A172 (cell line): Measurements from ENCODE around the gene AFF3. TPM values are rescaled to one million over a fixed set of nuclear protein-coding genes. Genes with fewer than 3 reads are reported as not detected.
"Not testable (repeated sequence)": the region's sequence is repeated elsewhere in the genome, so short reads cannot be mapped to it uniquely, and the experiment has no call there.

Experiments
- DNase-seq: peaks from one replicate; pipeline ENCODE4 v3.0.0-alpha.2; 2015; ENCODE audit warnings: low spot score
- total RNA-seq: library from RNA; depleted of rRNA; stranded (reverse); fragments of >200 nt; shearing (Covaris generic); gene quantifications from 2 replicates; pipeline ENCODE4 v1.2.3, GENCODE V29; 2014; rRNA removed

The AFF3 gene, protein sequence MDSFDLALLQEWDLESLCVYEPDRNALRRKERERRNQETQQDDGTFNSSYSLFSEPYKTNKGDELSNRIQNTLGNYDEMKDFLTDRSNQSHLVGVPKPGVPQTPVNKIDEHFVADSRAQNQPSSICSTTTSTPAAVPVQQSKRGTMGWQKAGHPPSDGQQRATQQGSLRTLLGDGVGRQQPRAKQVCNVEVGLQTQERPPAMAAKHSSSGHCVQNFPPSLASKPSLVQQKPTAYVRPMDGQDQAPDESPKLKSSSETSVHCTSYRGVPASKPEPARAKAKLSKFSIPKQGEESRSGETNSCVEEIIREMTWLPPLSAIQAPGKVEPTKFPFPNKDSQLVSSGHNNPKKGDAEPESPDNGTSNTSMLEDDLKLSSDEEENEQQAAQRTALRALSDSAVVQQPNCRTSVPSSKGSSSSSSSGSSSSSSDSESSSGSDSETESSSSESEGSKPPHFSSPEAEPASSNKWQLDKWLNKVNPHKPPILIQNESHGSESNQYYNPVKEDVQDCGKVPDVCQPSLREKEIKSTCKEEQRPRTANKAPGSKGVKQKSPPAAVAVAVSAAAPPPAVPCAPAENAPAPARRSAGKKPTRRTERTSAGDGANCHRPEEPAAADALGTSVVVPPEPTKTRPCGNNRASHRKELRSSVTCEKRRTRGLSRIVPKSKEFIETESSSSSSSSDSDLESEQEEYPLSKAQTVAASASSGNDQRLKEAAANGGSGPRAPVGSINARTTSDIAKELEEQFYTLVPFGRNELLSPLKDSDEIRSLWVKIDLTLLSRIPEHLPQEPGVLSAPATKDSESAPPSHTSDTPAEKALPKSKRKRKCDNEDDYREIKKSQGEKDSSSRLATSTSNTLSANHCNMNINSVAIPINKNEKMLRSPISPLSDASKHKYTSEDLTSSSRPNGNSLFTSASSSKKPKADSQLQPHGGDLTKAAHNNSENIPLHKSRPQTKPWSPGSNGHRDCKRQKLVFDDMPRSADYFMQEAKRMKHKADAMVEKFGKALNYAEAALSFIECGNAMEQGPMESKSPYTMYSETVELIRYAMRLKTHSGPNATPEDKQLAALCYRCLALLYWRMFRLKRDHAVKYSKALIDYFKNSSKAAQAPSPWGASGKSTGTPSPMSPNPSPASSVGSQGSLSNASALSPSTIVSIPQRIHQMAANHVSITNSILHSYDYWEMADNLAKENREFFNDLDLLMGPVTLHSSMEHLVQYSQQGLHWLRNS (N-terminal part only)
- 1.9 and 6.7 TPM in 2 replicates for total RNA-seq

DNA sequence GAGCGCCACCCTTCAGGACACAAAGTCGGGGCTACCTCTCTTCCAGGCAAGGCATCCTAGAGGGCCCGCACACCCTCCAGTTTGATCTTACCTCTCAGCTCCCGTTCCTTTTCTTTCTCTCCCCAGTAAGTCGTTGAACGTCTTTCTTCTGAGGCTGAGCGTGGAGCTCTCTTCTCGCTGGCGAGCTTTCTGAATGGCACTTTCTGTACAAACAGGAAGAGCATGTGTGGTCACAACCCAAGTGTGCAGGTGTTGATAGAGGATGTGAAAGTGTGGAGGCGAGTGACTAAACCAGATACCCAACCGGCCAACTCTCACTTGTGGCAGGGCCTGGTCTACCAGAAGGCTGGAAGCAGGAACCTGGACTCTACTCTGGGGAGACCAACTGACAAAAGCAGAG, at the start of gene AFF3:
AFF3 (minus strand) TSS at position 198 of the 400 bp plus-strand sequence. CDS start 38,136 bp downstream, outside the sequence.
- no peak for DNase-seq

DNA sequence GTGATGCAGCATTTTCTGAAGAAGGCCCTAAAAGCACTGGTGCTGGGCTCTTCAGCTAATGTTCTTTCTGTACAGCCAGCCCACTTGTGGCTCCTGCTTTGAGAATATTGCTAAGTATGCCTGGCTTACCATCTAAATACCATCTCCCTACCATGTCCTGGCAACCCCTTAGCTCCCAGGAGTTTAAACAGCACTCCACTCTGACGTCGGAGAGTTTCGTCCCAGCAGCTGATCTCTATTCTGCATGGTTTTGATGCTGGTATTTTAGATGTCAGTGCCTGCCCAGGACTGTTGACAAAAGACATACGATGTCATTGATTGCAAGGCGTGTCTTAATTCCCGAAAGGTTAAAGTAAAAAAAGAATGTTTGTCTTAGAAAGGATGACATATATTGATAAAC, 47.0 kb upstream of the AFF3 start:
- DNase-seq = no peak

DNA sequence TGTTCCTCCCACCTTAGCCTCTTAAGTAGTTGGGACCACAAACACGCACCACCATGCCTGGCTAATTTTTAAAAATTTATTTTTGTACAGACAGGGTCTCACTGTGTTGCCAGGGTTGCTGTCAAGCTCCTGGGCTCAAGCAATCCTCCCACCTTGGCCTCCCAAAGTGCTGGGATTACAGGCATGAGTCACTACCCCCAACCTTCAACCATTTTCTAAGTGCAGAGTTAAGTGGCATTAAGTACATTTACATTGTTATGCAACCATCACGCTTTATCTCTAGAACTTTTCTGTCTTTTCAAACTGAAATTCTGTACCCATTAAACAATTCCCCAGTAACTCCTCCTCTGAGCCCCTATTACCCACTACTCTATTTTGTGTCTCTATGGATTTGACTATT, 45.9 kb upstream of the AFF3 start:
- no peak for DNase-seq

DNA sequence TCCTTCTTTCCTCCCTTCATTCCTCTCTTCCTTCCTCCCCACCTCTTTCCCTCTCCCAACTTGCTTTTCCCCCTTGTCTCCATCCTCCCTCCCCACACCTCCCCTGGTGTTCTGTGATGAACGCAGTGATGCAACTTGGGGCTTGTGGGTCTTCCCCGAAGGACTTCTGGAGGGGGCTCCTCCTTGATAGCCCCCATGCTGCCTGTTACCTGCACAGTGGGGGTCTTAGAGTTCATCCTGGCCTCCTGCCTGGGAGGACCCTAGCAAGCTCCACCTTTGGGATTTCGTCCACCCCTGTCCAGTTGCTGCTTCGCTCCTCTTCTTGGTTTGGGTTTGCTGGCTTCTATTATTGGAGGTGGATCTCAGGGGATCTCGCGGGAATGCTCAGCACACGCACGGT, 43.7 kb upstream of the AFF3 start:
- no peak for DNase-seq

DNA sequence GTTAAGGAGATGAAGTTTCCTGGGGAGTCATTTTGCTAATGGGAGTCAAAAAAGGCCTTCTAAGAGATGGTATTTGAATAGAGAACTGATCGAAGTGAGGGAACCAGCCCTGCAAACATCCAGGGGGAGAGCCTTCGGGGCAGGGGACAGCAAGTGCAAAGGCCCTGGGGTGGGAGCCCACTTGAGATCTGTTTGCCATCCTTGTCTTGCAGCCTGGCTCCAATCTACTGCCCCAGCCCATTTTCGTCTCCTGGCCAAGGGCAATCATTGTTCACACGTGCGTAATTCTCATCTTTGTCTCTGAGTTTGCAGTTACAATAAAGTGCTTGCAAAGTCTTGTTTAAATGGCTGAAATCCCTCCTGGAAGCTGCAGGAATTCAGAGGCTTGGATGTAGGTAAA, 43.1 kb upstream of the AFF3 start:
- no peak for DNase-seq

DNA sequence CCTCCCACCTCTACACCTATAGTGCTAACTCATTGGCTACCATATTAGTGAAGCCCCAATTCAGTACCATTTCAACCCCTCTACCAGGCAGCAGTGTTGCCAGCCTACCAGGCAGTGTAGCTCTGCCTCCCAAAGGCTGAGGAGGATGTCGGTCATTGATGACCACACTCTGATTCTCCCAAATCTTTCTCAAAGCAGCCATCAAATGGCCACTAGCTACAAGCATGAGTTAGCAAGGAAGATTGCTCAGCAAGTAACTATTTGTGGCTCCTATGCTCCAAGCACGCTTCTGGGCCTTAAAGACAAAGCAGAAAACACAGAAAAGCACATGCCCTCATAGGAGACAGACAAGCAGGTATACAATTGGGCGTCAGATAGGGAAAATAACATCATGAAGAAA, 42.7 kb upstream of the AFF3 start:
- no peak for DNase-seq

DNA sequence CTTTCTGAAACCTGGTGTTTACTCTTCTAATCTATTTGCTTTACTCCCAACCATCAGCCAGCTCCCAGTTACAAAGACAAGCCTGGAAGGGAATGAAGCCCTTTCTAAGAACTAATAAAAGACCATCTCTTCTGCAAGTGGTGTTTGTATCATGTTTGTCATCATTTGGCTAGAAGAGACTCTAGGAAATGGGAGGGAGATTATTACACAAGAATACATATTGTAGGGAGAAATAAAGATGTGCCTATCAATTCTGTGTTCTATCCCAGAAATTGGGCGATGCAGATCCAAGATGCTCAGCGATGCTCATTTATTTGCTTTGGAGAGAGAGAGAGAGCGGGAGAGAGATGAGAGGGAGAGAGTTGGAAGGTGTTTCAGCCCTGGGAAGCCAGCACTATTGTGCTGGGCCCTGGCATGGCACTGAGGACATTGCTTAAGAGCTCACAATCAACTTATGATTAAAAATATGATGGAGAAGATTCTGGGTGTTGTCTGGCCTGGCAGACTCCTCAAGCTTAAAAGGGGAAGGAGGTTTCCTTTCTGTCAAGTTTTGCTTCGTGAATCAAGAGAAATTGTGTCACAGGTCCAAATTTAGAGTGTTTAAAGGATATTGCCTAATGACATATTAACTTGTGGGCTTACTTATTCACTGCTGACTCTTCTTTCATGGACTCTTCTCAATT, 41.8 kb upstream of the AFF3 start:
- DNase-seq = no peak

DNA sequence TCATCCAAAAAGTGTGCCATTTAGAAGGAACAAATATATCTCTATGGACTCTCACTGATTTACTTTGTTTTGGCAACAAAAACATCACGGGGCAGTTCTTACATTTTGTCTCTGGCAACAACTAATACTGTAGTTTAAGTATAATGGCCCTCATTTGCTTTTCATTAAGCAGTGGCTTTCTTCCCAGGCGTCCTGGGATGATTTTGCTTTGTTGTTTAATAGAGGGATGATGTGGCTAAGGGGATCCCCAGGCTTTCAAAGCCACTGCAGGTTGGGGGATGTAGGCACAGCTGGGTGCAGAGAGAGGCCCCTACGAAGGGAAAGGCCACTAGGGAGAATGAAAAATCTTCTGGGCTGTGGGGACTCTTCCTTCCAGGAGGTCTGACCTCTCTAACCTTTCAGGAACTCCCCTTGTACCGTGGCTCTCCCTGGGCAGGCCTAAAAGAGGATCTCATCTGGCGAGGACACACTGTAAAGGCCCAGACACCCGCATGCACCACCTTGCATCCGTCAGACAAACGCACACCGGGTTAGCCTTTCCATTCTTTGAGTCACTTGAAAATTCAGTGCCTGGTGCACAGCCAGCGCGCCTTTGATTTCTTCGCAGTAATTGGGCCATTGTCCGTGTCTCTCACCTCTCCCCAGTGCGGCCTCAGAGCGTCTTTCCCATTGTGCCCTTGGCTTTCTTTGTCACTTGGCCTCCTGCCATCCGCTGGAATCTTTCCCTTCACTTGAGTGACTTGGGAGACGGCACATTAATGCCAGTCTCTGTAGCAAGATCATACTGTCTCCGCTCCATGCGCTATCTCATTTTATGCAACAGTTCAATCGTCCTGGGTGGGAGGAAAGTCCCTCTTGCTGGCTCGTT, 40.3 kb upstream of the AFF3 start:
- no peak for DNase-seq

DNA sequence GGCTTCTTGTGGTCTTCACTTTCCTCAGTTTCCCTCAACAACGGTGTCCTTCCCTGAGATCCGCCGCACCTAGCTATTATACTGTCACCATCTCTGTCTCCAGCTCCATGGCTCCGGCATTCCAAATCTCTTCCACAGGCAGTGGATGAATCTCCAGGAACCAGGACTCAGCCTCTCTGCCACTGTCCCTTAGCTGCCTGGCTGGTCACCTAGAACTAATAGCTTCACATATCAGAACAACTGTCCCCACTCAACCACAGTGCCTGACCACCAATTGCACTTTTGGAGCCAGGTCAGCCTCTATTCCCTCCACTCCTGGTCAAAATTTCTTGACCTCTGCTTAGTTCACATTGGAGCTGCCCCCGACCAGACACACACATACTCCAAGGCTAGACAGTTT, 38.1 kb upstream of the AFF3 start:
- DNase-seq = no peak

DNA sequence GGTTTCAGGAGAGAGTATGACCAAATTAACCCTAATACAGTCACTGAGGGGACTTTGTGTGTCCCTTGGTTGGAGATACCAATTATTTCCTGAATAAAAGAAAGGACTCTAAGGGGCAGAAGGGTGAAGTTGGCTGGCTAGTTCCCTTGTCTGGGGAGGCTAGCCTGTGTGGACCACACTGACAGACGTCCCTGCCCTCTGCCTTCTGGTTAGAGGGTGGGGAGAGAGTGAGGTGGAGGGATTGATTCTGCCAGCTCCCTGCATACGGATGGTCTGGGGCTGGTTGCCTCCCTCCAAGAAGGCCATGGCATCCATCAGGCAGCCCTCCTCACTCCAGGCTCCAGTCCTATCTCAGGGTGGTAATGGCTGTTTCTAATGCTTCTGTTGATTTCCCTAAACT, 37.4 kb upstream of the AFF3 start:
- DNase-seq = no peak

DNA sequence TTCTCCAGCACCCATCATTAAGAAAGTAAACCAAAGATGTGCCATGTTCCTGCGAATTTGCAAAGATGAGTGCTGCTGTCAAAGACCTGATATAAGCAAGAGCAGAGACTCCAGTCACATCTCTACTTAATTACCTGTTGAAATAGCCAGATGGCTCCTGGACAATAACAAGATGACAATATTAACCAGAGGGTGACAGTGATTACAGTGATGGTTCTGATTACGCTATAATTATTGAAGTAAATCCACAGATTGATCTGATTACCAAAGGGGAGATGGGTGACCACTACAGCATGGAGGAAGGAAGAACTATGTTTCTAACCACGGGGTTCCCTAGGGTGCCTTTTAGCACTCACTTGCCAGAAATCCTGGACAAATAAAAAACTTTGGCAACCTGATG, 36.5 kb upstream of the AFF3 start:
- no peak for DNase-seq

DNA sequence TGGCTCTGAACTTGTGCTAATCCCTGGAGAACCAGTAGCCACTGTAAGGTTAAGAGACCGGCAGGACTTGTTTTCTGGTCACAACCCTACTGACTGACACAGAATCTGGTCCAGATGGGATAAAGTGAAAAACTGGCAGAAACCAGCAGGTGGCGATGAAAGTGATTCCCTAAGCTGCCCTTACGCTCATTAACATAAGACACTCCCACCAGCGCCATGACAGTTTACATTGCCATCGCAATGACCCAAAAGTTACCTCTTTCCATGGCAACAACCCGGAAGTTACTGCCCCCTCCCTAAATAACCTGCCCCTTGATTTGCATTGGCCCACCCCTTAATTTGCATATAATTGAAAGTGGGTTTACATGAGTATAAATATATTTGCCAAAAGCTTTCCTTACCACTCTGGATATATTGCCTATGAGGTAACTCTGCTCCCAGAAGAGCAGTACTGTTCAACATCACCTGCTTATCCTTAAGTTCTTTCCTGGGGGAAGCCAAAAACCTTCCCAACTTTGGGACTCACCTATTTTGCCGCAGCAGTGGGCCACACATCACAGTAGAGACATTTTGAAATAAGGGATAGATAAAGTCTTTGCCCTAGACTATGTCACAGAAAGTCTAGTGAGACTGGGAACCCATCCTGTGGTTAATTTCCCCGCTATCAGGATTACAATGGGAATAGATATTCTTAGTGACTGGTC, 35.8 kb upstream of the AFF3 start:
- peak; percentile 95 for DNase-seq

DNA sequence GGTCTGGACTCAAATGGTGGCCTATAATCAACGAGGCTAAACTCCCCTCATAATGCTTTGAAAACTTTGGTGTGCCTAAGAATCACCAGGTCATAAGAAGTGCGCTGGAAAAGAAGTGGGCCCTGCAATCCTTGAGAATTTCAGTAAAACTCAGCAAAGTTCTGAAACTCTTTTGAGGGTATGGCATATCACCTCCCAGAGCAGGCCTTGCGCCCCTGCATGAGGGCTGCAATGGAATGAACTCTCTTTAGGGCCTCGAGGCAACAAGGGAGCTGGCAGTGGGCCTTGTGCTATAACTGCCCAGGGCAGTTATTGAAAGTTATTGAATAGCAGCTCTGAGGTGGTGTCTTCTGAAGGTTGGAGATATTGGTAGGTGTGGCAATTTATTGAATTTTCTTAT, 34.5 kb upstream of the AFF3 start:
- DNase-seq = no peak

DNA sequence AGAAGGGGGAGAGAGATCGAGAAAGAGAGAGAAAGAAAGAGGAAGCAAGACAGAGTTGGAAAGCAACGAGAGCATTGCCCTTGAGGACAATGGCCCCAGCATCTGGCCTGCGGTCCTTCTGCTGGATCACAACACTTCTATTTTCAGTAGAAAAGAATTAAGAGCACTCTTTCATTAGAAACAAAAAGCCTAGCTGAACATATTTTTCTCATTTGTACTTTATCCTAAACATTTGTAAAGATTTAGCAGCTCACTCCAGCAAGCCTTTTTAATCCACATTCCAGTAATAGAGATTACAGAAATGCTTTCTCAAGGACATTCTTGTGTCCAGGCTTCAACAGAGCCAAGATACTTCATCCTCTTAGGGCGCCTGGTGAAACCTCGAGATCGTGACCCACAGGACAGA, 31.6 kb upstream of the AFF3 start:
- no peak for DNase-seq

DNA sequence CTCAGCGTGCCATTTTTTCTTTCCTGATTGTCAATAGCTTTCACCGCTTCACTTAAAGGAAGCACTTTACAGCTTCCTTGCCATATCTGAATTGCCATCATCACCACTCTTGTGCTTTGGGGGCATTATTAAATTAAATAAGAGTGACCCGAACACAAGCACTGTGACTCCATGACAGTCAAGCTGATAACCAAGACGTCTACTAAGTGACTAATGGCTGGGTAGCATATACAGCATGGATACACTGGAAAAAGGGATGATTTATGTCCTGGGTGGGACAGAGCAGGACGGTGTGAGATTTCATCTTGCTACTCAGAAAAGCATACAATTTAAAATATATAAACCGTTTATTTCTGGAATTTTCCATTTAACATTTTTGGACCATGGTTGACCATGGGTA, 24.3 kb upstream of the AFF3 start:
- DNase-seq = no peak

DNA sequence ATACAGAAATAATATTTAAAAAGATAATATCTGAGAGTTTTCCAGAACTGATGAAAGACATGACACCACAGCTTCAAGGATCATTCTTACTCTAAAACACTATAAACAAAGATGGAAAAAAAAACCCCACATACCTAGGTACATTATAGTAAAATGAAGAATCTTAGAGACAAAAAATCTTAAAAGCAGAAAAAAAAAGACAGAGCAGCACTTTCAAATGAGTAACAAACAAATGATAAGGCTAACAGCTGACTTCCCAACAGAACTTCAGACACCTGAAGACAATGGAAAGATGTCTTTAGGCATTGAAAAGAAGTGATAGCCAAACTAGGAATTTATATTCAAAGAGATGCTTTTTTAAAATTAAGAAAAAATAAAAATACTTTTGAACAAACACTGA, 21.2 kb upstream of the AFF3 start:
- no peak for DNase-seq

DNA sequence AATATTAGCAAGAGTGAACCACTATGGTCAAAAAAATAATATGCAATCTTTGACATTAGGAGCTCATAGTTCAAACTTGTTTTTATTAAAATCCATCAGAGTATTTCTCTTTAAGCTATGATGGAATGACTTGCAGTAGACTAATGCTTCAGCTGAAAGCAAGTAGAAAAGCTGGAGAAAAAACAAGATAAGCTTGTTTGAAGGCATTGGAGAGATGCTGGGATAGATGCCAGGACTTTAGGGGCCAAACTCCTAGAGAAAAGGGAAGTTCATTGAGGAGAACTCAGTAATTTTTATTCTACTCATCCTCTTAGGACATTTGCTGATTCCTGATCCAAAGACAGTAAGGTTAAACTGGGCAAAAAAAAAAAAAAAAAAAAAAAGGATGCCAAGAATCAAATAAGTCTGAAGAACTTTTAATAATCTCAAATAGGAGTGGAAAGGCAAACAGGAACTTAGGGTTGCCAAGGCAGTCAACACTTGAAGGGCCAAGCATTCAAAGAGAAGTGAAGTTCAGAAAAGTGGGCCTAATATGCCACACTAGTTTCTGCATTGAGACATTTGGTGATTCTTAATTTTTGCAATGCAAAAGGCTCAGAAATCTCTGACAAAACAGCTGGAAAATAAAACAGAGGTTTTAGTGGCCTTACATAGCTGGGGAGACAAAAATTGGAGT, 19.7 kb upstream of the AFF3 start:
- DNase-seq = no peak

DNA sequence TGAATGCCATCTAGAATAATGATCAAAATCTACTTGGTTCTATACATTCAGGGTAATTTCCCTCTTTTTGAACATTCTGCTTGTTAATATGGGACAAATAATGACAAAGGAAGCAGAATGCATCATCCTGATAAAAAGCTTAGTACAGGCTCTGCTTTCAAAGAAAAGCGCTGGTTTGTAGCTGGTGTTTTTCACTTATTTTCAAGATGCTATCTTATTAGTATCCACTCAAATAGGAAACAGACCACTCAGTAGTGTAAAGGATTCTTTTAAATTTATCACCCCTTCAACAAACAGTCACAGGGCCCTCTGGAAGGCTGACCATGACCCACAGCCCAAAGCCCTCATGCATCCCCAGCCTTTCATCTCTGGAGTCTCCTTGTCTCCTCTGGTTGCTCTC, 18.0 kb upstream of the AFF3 start:
- DNase-seq = no peak

DNA sequence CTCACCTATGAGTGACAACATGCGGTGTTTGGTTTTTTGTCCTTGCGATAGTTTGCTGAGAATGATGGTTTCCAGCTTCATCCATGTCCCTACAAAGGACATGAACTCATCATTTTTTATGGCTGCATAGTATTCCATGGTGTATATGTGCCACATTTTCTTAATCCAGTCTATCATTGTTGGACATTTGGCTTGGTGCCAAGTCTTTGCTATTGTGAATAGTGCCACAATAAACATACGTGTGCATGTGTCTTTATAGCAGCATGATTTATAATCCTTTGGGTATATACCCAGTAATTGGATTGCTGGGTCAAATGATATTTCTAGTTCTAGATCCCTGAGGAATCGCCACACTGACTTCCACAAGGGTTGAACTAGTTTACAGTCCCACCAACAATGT, 9.4 kb upstream of the AFF3 start:
- DNase-seq = not testable (repeated sequence)
